ENCODE results near the gene TTC7B.

- TF ChIP-seq CTCF (IDR thresholded peaks at IDR 0.05) = no peak
- TF ChIP-seq EZH2 (IDR thresholded peaks at IDR 0.05) = no peak
- no peak for TF ChIP-seq EZH2phosphoT487 (IDR thresholded peaks at IDR 0.05)
Observed at GRCh38 chr14:90827919-90828610, 11.8 kb upstream of the TTC7B start.

All from neural progenitor cell (in vitro differentiated cells).